Measurements from ENCODE around the gene MSI2. TPM values are rescaled to one million over a fixed set of nuclear protein-coding genes. Genes with fewer than 3 reads are reported as not detected.

Gene MSI2
- total RNA-seq, 4 donors from 2014 or later, result 60.7 to 101 (median 70.9) TPM

GRCh38 chr17:57225127-57225526 is 31.2 kb upstream of the MSI2 start:
- WGBS, 2 donors, result 88 to 95% methylated on average over 2 of the region's 2 CpGs
- DNase-seq, result no peak
- no peak overlapping the region for H3K27ac ChIP-seq
- H3K4me3 ChIP-seq (replicated peaks in 1 of 3), result no peak overlapping the region
- H3K27me3 ChIP-seq, result no peaks in the 10 kb centered on the region
- no peaks in the 10 kb centered on the region for H3K4me1 ChIP-seq
- intact Hi-C loops (cut with DNase I), result no loop called here
- TF ChIP-seq POLR2A (IDR thresholded peaks at IDR 0.05) (no peak), CTCF (IDR thresholded peaks at IDR 0.05) (no peak)
- no peaks in the 10 kb centered on the region for H3K9me3 ChIP-seq
- H3K36me3 ChIP-seq, result no peaks in the 10 kb centered on the region

DNA sequence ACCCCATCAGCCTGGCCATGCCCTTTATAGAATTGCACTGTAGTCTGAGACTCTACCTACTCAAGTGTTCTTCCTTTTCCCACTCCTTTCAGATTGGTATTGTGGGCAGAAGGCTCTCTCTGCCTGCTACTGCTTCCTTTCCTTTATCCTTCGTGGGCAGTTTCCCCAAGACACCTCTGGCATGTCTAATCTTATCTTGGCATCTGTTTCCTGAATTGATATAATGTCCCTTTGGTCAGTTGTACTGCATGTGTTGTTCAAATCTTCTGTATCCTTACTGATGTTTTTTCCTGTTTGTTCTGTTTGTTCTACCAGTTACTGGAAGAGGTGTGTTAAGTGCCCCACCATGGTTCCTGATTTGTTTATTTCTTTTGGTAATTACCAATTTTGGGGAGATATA is 29.5 kb upstream of the MSI2 start:
- Histone ChIP-seq H3K27ac (no peak overlapping the region), H3K4me1 (no peaks in the 10 kb centered on the region), H3K9me3 (no peaks in the 10 kb centered on the region), H3K27me3 (no peaks in the 10 kb centered on the region), H3K36me3 (no peaks in the 10 kb centered on the region), H3K4me3 (replicated peaks in 1 of 3) (no peak overlapping the region)
- no peak for DNase-seq
- 61 to 62% methylated on average over 1 of the region's 1 CpG for WGBS, 2 donors
- TF ChIP-seq POLR2A (IDR thresholded peaks at IDR 0.05) (no peak), CTCF (IDR thresholded peaks at IDR 0.05) (no peak)
- intact Hi-C loops (cut with DNase I), result no loop called here

DNA sequence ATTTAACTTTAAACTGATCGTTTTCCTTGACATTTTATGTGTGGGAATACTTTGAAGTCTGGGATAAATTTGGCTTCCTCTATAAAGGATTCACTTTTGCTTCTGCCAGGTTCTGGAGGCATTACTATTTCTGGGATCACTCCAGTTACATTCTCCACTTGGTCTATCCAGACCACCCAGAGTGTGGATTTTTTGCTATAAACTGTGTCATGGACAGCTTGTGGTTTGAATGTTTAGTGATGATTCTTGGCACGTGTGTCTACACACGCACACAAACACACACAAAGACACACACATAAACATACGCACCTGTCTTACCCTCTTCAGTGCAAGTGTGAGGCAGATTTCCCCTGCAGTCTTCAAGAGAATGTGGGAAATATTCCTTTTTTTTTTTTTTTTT is 27.4 kb upstream of the MSI2 start:
- no peak for DNase-seq
- Histone ChIP-seq H3K9me3 (no peaks in the 10 kb centered on the region), H3K4me3 (replicated peaks in 1 of 3) (no peak overlapping the region), H3K4me1 (no peaks in the 10 kb centered on the region), H3K27ac (no peak overlapping the region), H3K36me3 (no peaks in the 10 kb centered on the region), H3K27me3 (no peaks in the 10 kb centered on the region)
- intact Hi-C loops (cut with DNase I), result no loop called here
- 70 to 93% methylated on average over 4 of the region's 4 CpGs for WGBS, 2 donors
- TF ChIP-seq CTCF (IDR thresholded peaks at IDR 0.05), result no peak
- no peak for TF ChIP-seq POLR2A (IDR thresholded peaks at IDR 0.05)

DNA sequence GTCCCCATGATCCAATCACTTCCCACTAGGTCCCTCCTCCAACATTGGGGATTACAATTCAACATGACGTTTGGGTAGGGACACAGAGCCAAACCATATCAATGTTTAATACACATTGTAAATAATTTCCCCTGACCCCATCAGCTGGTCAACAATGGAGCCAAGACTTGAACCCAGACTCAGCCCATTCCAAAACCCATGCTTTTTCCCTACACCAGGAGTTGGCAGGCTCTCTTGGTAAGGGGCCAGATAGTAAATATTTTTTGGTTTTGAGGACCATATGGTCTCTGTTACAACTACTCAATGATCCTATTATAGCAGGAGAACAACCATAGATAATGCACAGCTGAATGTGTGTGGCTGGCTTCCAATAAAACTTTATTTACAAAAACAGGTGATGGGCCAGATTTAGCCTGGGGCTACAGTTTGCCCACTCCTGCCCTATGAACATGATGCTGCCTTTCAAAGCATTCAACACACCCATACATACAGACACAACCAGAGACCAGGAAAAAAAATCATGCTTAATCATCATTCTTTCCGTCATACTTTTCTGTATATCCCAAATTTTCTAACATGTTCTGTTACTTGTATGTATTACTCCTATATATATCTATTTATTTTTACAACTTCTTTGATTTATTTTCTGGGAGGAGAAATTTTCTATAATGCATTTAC is 22.1 kb upstream of the MSI2 start:
- intact Hi-C loops (cut with DNase I), result no loop called here
- H3K4me1 ChIP-seq, result no peaks in the 10 kb centered on the region
- WGBS, 2 donors, result 83 to 94% methylated on average over 2 of the region's 2 CpGs

More for the DNA sequence above, 22.1 kb upstream of the MSI2 start:
- Histone ChIP-seq H3K4me3 (replicated peaks in 1 of 3) (no peak overlapping the region), H3K36me3 (no peaks in the 10 kb centered on the region), H3K27ac (no peak overlapping the region), H3K9me3 (no peaks in the 10 kb centered on the region), H3K27me3 (no peaks in the 10 kb centered on the region)
- no peak for TF ChIP-seq CTCF (IDR thresholded peaks at IDR 0.05)
- TF ChIP-seq POLR2A (IDR thresholded peaks at IDR 0.05), result no peak
- no peak for DNase-seq

Data from thyroid gland (tissue), 4 donors.